Measurements from ENCODE around the gene AFG1L. TPM values are rescaled to one million over a fixed set of nuclear protein-coding genes. Genes with fewer than 3 reads are reported as not detected.

AFG1L gene
- total RNA-seq, 1 experiment from 2014 or later, result 6.3 TPM

DNA sequence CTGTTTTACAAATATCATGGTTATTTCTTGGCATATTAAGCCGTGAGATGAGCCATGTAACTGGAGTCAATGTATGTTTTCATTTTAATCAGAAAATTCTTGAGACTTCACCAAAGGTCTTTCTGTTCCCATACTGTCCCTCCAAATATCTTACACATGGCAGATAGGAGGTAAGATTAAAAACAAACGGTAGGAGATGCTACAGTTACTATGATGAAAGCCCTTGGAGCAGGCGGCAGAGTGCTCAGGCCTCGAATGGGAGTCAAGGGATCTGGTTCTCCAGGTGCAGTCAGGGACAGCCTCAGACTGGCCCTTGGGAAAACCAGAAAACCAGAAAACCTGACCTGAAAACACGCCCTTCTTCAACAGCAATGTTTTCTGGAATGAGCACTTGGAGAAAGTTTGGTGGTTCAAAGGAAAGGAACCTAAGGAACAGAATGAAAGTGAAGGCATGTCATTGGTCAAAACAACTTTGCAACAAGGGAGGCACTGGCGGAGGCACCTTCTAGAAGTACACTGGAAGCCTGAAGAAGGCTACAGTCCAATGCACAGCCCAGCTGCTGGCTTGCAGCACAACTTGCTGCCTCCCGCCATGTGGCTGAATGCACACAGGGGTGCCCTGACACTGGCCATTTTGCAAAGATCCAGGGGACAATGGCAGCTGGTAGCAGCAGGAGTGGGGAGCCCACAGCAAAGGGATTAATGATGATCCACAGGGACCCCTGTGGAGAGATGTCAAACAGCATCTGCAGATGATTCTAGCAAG lies 248.5 kb downstream of the AFG1L start:
- peaks cover 4% of the 10 kb centered on the region; the same call in 1 of the 2 replicates for H3K4me1 ChIP-seq
- H3K27ac ChIP-seq, result no peak overlapping the region
- no peaks in the 10 kb centered on the region for H3K27me3 ChIP-seq
- DNase-seq, result no peak
- H3K36me3 ChIP-seq, result no peaks in the 10 kb centered on the region
- no peaks in the 10 kb centered on the region for H3K9me3 ChIP-seq (replicated peaks)
- no peak overlapping the region for H3K4me3 ChIP-seq

- no peak for DNase-seq
- H3K4me3 ChIP-seq, result no peak overlapping the region
- no peaks in the 10 kb centered on the region for H3K9me3 ChIP-seq (replicated peaks)
- H3K4me1 ChIP-seq, result peaks cover 4% of the 10 kb centered on the region; the same call in 1 of the 2 replicates
- H3K27me3 ChIP-seq, result no peaks in the 10 kb centered on the region
- H3K27ac ChIP-seq, result no peak overlapping the region
- H3K36me3 ChIP-seq, result no peaks in the 10 kb centered on the region
Observed at GRCh38 chr6:108544606-108545005, 249.8 kb downstream of the AFG1L start.

GRCh38 chr6:108546079-108547049 lies 251.5 kb downstream of the AFG1L start:
- H3K36me3 ChIP-seq, result no peaks in the 10 kb centered on the region
- DNase-seq, result no peak
- H3K27ac ChIP-seq, result no peak overlapping the region
- no peaks in the 10 kb centered on the region for H3K9me3 ChIP-seq (replicated peaks)
- H3K27me3 ChIP-seq, result no peaks in the 10 kb centered on the region
- peaks cover 4% of the 10 kb centered on the region; the same call in 1 of the 2 replicates for H3K4me1 ChIP-seq
- no peak overlapping the region for H3K4me3 ChIP-seq

DNA sequence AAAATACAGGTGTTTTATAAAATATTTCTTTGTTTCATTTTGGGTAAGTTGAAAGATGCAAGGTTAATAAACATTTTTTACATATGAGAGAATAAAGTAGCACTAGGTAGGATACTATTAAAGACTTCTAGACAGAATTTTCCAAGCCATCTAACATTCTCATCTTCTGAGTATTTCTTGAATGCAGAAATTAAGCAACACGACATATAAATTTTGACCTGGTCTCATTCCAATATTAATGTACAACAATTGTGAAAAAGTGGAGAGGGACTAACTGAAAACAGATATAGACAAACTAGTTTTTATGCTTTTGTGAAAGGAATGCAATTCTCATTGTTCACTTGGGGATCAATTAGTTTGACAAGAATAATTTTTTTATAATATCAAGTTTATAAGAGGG lies 254.4 kb downstream of the AFG1L start:
- no peak overlapping the region for H3K27ac ChIP-seq
- H3K4me1 ChIP-seq, result no peaks in the 10 kb centered on the region
- no peak for DNase-seq
- H3K36me3 ChIP-seq, result no peaks in the 10 kb centered on the region
- H3K9me3 ChIP-seq (replicated peaks), result no peaks in the 10 kb centered on the region
- H3K27me3 ChIP-seq, result no peaks in the 10 kb centered on the region
- no peak overlapping the region for H3K4me3 ChIP-seq

- no peak overlapping the region for H3K27ac ChIP-seq
- no peaks in the 10 kb centered on the region for H3K27me3 ChIP-seq
- no peaks in the 10 kb centered on the region for H3K4me1 ChIP-seq
- DNase-seq, result no peak
- H3K36me3 ChIP-seq, result no peaks in the 10 kb centered on the region
- H3K4me3 ChIP-seq, result no peak overlapping the region
- H3K9me3 ChIP-seq (replicated peaks), result no peaks in the 10 kb centered on the region
Observed at GRCh38 chr6:108549741-108550140, 254.9 kb downstream of the AFG1L start.

DNA sequence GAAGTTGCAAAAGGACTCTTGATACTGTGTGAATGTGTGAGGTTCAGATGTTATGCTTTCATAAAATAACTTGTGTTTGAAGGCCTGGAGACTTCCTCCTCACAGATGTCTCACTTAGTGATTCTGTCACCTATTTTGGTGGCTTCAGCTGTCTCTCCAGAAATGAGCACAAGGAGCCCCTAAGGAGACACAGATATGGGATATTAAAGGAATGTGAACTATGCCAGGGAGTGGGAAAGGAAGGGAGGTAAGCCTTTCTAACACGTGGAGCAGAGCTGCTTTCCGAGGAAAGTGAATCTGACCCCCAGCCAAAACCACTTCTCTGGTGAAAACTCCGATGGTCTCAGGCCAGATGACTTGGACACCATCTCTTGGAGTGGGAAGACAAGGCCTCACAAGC lies 255.4 kb downstream of the AFG1L start:
- no peak for DNase-seq
- Histone ChIP-seq H3K36me3 (no peaks in the 10 kb centered on the region), H3K4me3 (no peak overlapping the region), H3K4me1 (no peaks in the 10 kb centered on the region), H3K27ac (no peak overlapping the region), H3K27me3 (no peaks in the 10 kb centered on the region), H3K9me3 (replicated peaks) (no peaks in the 10 kb centered on the region)

DNA sequence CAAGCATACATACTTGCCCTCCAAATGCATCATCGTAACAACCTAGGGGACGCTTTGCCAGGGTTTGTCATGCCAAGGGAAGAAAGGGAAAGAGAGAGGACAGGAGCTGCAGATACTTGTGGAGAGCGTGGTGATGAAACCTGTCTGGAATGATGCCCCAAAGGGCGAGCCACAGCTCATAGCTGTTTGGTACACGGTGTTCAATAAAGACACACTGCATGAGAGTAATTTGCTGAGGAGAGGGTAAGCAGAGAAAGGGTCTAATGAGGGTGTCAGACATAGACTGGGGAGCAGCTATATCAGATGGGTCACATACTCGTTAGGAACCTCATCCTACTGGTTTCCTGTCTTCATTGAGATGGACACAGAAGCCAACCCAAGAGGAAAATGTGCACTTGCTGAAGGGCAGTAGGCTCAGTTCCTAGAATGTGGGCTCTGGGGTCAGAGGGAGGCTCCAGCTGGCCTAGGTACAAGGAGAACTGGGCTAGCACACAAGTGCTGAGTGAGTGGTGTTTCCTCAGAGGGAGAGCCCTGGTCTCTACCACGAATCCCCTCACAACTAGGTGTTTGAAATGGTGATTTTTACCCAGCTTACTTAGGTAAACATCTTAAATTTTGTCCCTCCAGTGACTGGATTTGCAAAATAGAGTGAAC lies 260.7 kb downstream of the AFG1L start:
- Histone ChIP-seq H3K36me3 (no peaks in the 10 kb centered on the region), H3K4me3 (no peak overlapping the region), H3K27me3 (no peaks in the 10 kb centered on the region), H3K9me3 (replicated peaks) (no peaks in the 10 kb centered on the region), H3K27ac (no peak overlapping the region), H3K4me1 (no peaks in the 10 kb centered on the region)
- DNase-seq, result no peak

DNA sequence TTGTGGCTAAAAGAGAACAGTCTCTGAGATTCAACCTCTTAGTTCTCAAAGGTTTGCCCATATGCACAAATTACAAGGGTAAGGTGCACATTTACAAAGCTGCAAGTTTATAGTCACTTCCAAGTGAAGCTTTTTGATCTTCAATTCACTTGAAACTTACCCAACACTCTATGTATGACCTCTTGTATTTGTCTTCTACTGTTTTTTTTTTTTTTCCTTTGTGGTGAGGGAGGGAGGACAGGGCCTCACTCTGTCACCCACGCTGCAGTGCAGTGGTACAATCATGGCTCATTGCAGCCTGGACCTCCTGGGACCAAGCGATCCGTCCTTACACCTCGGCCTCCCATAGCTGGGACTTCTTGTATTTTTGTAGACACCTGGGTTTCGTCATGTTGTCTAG lies 261.4 kb downstream of the AFG1L start:
- Histone ChIP-seq H3K36me3 (no peaks in the 10 kb centered on the region), H3K4me1 (no peaks in the 10 kb centered on the region), H3K9me3 (replicated peaks) (no peaks in the 10 kb centered on the region), H3K27ac (no peak overlapping the region), H3K4me3 (no peak overlapping the region), H3K27me3 (no peaks in the 10 kb centered on the region)
- no peak for DNase-seq

- peak overlapping the region; percentile 85 for H3K4me3 ChIP-seq
- peak; percentile 27 to 53 for DNase-seq
- no peaks in the 10 kb centered on the region for H3K36me3 ChIP-seq
- no peaks in the 10 kb centered on the region for H3K27me3 ChIP-seq
- no peaks in the 10 kb centered on the region for H3K9me3 ChIP-seq (replicated peaks)
- H3K4me1 ChIP-seq, result no peaks in the 10 kb centered on the region
- peak overlapping the region; percentile 66 for H3K27ac ChIP-seq
Observed at GRCh38 chr6:108556866-108557493, 262.1 kb downstream of the AFG1L start.

DNA sequence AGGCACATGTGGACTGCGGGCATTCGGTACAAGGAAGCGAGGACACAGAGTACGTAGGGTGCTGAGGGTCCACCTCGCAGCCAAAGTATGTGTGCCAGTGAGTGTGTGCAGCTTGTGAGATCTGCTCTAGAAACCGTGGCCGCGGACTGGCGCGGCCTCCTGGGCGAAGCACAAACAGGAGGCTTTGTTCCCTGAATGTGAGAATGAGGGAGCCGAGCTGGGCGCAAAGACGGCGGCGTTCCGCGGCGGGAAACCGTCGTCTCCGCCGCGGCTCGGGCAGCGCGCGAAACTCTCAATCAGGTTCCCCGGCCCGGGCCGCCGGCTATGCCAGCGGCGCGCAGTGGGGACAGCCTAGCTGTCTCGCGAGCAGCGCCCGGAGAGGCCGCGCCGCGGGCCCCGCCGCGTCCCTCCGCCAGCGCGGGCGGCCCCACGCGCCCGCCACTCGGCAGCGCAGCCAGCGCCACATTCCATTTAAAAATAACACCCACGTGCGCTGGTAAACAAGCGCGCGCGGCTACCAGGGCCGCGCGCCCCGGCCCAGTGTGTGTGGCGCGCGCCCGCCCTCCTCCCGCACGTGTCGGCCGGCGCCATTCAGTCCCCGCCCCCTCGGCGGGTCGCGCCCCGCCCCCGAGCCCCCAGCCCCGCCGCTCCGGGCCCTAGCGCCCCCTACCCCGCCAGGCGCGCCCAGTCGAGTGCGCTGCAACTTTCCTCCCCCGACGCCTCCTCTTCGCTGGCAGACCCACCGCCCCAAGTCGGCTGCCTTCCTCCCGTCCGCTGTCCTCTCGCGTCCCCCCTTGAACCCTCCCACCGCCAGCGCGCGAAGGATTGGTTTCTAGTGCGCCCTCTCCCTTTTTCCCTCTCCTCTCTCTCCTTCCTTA lies 262.9 kb downstream of the AFG1L start:
- DNase-seq, result peak in 1 of 2 experiments; percentile 60
- Histone ChIP-seq H3K4me1 (no peaks in the 10 kb centered on the region), H3K36me3 (no peaks in the 10 kb centered on the region), H3K9me3 (replicated peaks) (no peaks in the 10 kb centered on the region), H3K27ac (peak overlapping the region; percentile 78), H3K4me3 (peak overlapping the region; percentile 85), H3K27me3 (no peaks in the 10 kb centered on the region)

DNA sequence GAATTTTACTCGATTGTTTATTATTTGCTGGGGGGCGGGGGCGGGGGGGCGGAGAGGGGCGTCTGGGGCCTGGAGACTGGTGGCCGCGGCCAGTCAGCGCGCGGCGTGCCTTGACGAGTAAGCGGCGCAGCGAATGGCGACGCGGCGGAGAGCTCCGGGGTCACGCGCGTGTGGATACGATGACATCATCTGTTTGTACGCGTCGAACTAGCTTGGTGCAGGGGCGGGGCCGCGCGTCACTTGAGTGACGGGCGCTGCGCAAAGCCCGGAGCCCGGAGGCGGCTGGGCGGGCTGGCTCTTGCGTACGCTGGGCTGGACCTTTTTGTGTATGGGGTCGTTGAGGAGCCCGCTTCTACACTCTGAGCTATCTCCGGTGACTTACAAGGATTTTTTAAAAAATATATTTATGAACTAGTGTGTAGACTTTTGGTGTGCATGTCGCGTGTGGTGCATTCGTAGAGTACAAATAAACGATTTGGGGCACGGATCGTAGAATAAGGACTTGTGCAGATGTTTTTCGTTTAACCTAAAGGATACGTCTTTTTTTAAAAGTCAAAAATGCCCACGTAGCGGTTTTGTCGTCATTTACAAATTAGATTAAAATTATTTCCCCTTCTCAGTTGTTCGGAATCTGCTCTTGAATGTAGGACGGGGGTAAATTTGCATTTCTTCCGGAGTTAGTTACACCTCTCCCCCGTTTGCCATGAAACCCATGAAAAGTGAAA lies 263.7 kb downstream of the AFG1L start:
- H3K9me3 ChIP-seq (replicated peaks), result no peaks in the 10 kb centered on the region
- H3K27me3 ChIP-seq, result no peaks in the 10 kb centered on the region
- H3K4me3 ChIP-seq, result peak overlapping the region; percentile 85
- H3K4me1 ChIP-seq, result no peaks in the 10 kb centered on the region
- no peaks in the 10 kb centered on the region for H3K36me3 ChIP-seq
- DNase-seq, result peak; percentile 98
- H3K27ac ChIP-seq, result peak overlapping the region; percentile 78

DNA sequence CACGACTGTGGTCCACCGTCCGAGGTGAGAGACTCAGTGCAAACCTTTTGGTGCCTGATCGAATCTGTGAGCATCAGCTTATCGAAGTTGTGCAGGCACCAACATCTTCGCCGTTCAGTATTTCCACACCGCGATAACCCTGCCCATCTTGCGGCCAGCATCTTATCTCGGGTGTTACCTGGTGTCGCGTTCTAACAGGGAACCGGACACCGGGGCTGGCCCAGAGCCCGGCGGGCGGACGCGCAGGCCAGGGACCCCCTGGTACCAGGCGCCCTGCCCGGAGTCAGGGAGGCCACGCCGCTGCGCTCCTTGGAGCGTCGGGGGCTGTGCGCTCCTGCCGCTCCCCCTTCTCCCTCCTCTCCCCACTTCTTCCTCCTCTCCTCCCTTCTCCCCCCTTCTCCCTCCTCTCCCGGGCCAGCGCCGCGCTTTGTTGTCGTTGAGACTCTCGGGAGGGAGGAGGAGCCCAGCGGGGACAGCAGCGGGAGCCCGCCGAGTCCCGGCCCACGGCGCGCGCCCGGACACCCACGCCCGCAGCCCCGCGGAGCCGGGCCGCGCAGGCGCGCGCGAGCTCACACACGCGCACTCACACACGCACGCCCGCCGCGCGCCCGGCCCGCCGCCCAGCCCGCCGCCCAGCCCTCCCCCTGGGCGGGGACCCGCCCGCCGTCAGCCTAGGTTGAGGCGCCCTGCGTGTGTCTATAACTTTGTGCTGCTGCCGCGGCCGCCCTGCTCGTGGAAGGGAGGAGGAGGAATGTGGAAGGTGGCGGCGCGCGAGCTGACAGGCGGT lies 264.4 kb downstream of the AFG1L start:
- Histone ChIP-seq H3K4me1 (peaks cover 5% of the 10 kb centered on the region; the same call in 1 of the 2 replicates), H3K27me3 (no peaks in the 10 kb centered on the region), H3K36me3 (no peaks in the 10 kb centered on the region), H3K27ac (peak overlapping the region; percentile 61), H3K9me3 (replicated peaks) (no peaks in the 10 kb centered on the region), H3K4me3 (peak overlapping the region; percentile 85)
- DNase-seq, result peak; percentile 86
